ENCODE measurements around the gene BFSP2.

BFSP2 gene

DNA sequence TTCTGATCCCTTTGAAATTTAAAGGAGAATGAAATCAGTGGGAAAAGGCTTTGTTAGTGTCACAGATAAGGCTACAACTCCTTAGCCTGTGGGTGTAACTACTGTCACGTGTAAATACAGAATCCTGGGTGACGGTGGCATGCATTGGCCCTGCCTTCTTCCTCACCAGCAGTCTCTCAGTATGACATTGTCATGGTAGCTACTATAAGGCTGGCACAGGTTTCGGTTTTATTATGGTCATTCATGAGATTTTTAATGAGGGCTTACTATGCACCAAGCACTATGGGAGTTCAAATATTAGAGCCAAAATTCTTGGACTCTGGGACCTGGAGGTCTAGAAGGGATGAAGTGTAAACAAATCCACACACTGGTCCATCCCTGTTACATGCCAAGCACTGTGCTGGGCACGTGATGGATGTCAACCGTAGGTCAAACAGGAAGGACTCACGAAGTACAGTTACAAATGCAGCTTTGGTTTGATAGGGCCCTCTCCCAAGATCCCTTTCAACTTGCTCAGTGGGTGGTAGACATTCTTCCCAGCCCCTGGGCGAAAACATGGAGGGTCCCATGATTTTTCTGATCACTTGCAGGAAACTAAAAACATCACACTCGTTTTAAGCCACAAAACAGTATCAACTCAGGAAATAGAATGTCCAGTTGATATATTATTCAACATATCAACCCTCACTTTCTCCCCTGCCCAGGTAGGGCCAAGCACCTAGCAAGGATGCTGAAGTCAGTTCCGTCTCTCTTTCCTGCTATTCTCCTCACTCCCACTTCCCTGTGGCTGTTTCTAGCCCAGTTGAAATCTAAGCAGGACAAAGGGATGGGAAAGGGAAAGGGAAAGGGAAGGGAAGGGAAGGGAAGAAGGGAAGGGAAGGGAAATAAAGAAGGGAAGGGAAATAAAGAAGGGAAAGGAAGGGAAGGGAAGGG lies 25.3 kb downstream of the BFSP2 start:
- no peak for DNase-seq

DNA sequence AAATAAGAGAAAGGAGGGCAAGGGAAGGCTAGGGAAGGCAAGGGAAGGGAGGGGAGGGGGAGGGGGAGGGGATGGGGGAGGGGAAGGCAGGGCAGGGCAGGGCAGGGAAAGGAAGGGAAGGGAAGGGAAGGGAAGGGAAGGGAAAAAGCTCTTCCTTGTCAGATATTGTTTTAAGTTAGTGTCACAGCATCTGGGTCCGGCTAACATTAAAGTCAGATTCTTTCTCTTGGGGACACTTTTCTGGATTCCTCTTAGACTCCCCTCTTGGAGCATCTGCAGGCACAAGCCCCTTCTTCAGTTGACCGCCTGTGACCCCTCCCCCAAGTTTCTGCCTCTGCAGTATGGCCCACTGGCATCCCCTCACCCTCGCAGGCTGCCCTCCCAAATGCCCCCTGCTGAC lies 26.0 kb downstream of the BFSP2 start:
- DNase-seq: no peak

DNA sequence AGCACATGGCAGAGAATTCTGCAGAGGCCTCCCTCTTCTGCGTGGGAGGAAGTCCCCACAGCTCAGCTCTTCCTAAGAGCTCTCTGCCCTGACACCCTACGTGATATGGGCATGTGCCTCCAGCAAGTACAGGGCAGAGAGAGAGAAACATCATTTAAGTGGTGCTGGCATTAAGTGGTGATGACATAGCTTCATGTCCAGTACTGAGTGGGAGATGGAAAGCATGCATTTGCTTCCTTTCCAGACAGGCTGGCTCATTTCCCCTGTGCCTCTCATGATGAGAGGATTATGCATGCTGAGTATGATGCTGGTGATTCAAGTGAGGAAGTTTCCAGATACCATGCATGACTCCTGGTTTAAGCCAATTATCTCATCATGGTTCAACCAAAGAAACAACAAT lies 26.9 kb downstream of the BFSP2 start:
- DNase-seq: no peak

DNA sequence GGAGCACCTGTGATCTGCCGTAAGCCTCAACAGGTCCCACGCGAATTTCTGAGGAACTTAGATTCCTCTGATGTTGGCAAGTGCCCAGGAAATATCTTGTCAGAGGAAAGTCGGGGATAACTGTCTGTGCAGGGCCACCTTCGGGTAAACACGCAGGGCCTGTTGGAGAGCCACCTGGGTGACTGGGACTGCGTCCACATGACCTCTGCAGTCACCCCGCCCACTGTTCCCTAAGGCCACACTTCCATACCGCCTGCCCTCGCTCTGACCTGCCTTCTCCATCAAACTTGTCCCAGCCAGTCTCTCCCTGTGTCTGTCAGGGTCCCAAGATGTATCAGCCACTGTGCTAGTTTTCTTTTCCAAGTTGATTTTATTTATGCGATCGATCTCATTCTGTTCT lies 28.7 kb downstream of the BFSP2 start:
- DNase-seq: no peak

DNA sequence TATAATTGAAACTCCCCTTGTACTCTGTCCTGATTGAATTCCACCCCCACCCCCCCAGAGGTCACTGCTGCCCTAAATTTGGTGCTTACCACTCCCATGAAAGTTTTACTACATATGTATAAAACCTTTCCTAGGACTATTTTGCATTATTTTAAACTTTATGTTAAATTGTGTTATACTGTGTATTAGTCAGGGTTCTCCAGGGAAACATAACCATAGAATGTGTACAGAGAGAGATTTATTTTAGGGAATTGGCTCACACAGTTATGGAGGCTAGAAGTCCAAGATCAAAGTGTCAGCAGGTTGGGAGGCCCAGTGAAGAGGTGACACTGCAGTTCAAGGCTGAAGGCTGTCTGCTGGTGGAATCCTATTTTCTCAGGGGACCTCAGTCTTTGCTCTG lies 29.2 kb downstream of the BFSP2 start:
- DNase-seq: no peak

DNA sequence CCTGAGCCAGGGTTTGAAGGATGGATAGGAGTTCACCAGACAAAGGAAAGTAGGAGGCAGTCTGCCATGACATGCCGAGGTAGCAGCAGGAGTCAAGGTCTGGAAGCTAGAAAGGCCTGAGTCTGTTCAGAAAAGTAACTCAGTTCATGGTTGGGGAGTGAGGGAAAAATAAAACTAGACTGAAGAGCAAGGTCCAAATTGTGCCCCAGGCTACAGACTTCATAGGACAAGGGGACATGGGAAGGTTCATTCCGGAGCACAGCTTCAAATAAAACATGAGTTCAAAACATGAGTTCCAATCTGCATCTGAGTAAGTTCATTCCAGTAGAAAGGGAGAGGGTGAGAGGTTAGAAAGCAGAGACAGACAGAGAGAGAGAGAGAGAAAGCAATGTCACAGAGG lies 39.7 kb downstream of the BFSP2 start:
- no peak for DNase-seq

DNA sequence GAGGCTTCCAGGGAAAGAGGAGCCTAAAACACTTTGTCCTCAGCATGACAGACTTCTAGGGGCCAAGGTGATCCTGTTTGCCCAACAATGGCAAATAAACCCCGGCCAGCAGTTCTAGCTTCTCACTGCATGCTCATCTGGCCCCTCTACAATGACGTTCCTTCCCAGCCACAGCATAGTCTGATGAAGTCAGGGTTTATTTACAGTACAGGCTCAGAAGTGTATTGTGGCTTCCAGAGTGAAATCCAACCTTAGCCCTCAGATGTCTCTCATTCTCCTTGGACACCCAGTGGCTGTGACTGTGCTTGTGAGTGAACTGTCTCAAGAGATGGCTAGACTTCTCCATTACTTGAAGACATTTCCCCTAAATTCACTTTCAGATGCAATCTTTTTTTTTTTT lies 40.8 kb downstream of the BFSP2 start:
- no peak for DNase-seq

DNA sequence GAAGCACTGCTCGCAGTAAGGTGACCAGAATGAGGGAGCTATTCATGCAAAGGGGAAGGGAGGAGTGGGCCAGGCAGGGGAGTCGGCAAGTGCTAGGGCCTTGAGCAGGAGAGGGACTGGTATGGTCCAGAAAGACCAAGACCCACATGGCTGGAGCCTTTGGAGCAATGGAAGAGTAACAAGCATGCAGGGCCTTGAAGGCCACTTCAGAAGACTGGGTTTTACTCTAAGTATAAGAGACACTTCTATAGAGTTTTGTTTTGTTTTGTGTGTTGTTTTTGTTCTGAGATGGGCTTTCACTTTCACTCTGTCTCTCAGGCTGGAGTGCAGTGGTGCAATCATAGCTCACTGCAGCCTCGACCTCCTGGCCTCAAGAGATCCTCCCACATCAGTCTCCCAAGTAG lies 42.0 kb downstream of the BFSP2 start:
- no peak for DNase-seq

DNA sequence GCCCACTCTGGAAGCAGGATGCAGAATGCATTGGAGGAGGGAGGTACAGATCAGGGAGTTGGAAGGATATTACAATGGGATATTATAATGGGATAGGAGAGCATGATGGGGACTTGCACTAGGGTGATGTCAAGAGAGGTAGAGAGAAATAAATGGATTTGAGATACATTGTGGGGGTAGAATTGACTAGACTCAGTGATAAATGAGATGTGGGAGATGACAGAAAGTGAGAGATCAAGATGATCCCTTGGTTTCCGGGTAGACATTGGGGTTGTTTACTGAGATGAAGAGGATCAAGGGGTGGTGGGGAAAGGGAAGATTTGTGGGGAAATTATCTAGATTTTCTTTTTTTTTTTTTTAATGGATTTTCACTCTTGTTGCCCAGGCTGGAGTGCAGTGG lies 42.7 kb downstream of the BFSP2 start:
- no peak for DNase-seq

DNA sequence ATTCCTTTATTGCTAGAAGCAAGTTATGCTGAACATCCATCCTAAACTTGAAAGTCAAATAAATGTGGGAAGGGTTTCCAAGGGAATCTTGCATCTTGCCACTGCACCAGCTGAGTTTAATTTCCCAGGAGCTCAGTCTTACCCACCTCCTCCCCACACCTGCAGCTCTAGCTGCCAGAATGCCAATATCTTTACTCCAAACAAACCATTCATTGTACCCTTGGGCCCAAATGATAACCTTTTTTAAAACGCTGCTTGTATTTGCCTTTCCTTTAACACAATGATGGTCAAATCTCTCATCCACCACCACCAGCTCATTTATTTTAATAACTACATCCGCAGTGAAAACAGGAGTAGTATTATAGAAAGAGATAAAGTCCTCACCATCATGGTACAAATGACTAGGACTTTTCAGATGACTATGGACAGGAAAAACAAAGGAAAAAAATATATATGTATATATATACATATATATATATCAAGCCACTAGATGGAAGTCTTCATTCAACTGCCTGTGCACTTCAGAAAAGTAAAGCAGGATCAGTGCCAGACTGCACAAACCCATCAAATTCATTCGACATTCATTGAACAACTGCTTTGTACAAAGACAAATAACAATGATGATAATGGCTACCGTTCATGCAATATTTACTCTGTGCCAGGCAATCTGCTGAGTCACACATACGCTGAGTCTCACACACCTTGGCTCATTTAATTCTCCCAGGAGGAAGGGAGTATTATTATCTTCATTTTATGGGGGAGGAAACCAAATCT lies 44.0 kb downstream of the BFSP2 start:
- DNase-seq: no peak

DNA sequence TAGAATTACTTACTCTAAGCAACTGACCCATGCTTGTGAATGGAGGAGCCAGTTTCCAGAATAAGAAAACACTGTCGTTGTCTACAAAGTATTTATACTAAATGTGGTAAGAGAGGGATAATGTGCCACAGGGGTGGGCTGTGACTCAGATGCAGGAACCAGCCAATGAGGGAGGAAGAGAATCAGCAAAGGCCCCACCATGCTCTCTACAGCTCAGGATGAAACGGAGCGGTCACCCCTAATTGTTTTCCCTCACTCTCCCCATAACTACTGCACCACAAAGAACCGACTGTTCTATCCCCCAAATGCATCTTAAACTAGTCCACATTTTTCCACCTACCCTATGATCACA lies 44.5 kb downstream of the BFSP2 start:
- no peak for DNase-seq

DNA sequence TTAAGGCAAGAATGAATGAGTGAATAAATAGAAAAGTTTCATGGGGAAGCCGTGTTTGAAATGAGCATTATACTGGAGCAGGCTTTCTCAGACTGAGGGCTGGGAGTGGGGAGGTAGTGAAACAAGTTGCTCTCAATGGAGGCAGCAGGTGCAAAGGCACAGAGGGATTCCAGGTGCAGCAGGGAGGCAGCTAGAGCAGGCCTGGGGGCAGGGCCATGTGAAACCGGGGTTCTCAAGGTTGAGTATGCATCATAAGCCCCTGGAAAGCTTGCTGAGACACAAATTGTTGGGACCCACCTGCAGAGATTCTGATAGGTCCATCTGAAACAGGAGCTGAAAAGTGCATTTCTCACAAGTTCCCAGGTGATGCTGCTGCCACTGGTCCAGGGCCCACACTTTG lies 45.3 kb downstream of the BFSP2 start:
- DNase-seq: no peak

DNA sequence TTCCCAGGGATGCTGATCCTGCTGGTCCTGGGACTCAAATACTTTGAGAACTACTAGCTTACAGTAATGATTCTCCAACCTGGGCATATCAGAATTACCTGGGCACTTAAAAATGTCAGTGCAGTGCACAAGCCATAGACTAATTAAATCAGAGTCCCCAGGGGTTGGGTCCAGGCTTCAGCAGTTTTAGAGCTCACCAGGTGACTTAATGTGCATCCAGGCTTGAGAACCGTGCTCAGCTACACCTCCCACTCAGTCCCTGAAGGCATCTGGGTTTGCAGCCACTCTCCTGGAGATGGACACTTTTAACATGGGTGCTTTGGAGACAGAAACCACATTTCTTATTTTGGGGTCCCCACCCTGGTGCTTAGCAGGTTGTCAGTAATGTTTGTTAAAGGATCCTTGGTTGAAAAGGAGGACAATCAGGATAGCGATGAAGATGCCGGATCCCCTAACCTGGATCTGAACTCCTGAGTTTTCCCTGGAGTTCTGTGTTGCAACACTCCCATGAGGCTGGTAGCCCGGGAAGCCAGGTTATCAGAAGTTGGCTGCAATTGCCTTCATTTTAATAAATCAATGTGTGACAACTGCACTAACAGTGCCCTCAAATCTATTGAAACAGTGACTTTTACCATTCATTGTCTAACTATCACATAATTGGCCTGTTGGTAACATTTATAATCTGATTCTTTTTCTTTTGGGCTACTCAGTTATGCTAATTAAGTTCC lies 48.1 kb downstream of the BFSP2 start:
- no peak for DNase-seq

DNA sequence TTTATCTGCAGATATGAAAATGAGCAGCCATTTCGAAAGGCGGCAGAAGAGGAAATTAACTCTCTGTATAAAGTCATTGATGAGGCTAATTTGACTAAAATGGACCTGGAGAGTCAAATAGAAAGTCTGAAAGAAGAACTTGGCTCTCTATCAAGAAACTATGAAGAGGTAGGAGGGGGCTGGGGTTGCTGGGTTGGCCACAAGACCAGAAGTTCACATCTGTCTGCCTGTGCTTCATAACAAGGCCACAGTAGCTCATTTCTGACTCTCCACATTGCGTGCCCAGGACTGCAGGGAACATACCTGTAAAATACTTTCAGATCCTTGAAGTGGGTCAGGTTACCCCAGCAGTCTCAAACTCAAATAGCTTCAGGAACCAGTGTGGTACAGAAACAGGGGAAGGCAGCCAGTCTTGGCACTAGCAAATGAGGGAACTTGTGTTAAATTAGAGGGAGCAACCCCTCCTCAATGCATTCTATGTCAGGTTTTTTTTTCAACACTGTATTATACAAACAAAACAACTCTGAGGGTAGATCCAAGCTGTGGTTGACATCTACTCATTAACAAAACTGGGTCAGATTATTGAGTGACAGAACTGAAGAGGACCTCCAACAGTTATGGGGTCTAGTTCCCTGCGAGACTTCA lies 48.7 kb downstream of the BFSP2 start:
- DNase-seq: peak; percentile 10

DNA sequence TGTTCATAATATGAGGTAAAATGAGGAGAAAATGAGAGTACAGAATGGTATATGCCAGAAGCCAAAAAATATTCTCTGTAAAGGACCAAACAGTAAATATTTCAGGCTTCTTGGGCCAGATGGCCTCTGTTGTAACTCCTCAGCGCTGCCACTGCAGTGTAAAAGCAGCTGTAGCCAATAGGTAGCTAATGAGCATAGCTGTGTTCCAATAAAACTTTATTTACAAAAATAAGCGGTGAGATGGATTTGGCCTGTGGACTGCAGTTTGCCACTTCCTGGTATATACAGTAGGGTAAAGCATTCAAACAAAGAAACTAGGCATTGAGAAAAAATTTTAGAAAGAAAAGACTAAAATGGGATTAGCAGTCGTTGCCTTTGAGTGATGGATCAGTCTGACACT lies 51.5 kb downstream of the BFSP2 start:
- no peak for DNase-seq

DNA sequence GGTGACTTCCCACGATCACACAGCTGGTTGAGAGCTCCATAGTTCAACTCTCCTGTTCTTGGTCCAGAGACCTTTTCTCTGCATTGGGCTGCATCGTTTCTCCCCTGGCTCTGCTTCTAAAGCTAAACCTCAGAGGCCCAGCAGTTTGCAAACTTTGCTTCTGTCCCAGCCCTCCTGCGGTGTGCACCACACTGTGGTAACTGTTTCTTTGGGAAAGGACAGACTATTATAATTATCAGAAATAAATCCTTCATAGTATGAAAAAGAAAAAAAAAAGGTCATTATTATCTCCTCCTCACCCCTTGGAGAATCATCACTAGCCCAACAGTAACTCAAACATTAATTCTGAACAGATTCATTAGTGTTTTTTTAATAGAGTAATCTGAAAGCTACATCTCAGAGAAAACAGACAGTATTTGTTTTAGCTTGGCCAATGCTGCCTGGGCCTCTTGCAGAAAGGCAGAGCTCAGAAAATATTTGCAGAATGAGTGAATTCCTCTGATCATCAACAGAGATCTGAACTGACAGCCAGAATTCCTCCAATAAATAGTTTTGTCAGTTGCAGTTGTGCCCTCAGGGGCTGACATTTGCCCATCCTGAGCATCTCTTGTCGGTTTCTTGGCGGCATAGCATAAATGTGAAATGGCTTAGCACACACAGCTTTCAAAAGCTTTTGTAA lies 52.9 kb downstream of the BFSP2 start:
- no peak for DNase-seq

DNA sequence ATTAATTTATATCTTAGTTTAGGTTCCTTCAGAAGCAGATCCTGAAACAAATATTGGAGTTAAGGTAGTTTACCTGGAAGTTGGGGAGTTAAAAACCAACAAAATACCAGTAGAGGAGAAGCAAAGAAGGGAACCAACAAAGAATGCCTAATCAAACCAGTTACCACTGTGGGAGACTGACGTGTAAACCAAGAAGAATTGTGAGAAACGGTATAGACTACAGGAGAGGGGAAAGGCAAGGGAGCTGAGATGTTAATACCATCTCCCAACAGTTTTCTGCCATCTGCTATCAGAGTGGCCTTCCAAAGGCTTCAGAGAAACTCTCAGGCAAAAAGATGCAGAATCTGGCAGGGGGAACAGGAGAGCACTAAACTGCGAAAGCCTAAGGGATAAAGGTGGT lies 53.5 kb downstream of the BFSP2 start:
- no peak for DNase-seq

DNA sequence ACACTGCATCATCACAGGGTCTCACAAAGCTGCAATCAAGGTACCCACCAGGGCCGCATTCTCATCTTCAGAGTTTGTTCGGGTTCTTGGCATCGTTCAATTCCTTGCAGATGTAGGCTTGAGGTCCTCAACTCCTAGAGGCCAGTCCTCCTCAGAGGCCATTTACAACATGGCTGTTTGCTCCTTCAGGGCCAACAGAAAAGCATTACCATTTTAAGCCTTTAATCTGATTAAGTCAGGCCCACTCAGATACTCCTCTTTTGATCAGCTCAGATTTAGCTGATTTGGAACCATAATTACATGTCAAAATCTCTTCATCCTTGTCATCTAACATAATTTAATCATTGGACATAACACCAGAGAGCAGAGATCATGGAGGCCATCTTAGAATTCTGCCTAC lies 55.4 kb downstream of the BFSP2 start:
- no peak for DNase-seq

DNA sequence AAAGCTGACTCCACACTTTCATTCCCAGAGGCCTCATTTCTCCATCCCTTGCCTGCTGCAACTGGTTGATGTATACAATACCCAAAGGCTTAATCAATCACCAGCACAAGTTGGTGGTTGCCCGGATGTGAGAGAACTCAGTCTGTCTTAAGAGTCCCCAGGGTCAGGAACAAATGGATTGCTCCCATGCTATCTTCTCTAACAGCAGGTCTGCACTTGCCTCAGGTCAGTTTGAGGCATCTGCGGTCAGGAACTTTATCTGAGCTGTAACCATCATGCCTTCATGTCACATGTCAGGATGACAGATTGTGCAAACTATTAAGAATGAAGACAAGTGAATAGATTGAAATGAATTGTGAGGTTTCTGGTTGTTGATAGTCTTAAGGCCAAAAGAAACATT lies 56.1 kb downstream of the BFSP2 start:
- DNase-seq: no peak

DNA sequence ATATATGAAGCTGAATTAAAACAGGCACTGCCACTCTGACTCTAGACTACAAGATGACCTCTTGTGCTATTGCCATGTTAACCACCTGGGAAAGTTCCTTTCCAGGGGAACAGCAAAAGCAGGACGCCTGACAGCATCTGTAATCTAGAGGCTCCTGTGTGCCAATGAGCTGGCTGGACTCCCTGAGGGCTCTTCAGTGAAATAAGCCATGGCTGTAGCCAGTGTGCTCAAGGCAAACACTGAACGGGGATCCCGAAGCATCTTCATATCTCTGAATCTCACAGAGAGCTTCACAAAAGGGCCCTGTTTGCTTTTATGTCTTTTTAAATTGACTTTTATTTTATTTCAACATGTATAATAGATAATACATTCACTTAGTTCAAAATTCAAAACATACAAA lies 57.2 kb downstream of the BFSP2 start:
- no peak for DNase-seq

DNA sequence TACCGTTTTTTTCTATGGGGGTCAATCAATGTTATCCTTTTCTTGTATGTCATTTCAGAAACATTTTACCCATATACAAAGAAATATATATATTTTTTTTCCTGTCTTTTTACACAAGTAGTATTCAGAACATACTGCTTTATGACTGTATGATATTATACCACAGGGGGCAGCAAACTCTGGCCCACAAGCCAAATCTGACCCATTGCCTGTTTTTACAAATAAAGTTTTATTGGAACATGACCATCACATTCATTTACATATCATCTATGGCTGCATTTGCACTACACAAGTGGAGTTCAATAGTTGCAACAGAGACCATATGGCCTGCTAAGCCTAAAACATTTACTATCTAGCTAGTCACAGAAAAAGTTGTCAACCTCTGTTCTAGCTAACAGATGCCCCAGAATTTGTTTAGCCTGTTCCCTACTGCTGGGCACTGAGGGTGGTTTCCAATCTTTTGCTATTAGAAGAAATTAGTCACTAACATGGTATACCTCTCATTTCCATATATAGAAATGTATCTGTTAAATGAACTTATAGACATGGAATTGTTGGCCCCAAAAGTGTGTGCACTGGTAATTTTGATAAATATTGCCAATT lies 57.7 kb downstream of the BFSP2 start:
- DNase-seq: no peak

DNA sequence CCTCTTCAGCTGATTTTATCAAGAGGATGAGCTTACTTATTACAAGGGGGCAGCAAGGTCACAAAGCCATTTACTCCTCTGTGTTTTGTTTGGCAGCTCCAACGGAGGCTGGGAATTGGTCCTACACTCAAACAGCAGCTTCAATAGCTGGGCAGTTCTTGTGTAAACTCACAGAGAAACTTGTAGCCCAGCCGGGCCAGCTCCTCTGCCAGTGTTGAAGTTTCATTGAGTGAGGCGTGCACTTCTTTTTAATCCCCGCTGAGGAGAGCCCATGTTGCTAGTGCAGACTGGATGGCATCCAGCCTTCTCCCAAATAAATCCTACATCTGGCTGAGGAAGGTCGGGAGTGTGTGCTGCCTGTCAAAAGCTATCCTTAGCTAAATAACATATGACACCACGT lies 59.5 kb downstream of the BFSP2 start:
- no peak for DNase-seq
